OCI-LY7 (cell line): ENCODE data around the gene TFF2. TPM values are rescaled to one million over a fixed set of nuclear protein-coding genes. Genes with fewer than 3 reads are reported as not detected.

ENCODE experiments used
- BruUV-seq: library from RNA; stranded (reverse); fragments of 400-500 nt; replicated peaks from 2 replicates; lab custom pipeline; 2021; lab: Mats Ljungman, UMichigan
- CTCF ChIA-PET: fragments of 300-600 bp; sonication (Branson Sonifier 250); formaldehyde crosslinking; loops from one replicate; lab custom pipeline; 2022; ENCODE audit warnings: antibody characterized with exemption; ENCODE audit not compliant: unreplicated experiment; lab: Charles Lee
- POLR2A ChIA-PET: fragments of 300-600 bp; sonication (Branson Sonifier 250); formaldehyde crosslinking; loops from one replicate; lab custom pipeline; 2022; ENCODE audit warnings: antibody characterized with exemption; lab: Charles Lee
- DNase-seq: peaks from one replicate; pipeline ENCODE4 v3.0.0-alpha.2; 2015; ENCODE audit warnings: low spot score
- H2AFZ ChIP-seq: fragments of 200-600 bp; sonication (generic), shearing (Covaris generic); 2 replicates; pipeline ENCODE4 v1.6.1; 2014; ENCODE audit warnings: mild to moderate bottlenecking, antibody characterized with exemption, low read length, moderate library complexity
- H3K27ac ChIP-seq: fragments of 200-600 bp; sonication (generic); 2 replicates; pipeline ENCODE4 v1.5.1; 2014; ENCODE audit warnings: mixed run types, low read depth, mild to moderate bottlenecking, moderate library complexity, low read length, inconsistent platforms; ENCODE audit not compliant: poor library complexity, severe bottlenecking
- H3K36me3 ChIP-seq: fragments of 200-600 bp; sonication (generic); 2 replicates; pipeline ENCODE4 v1.6.1; 2014; ENCODE audit warnings: mild to moderate bottlenecking, antibody characterized with exemption, low read length, moderate library complexity, mixed read lengths; ENCODE audit not compliant: insufficient read depth
- H3K4me1 ChIP-seq: fragments of 200-600 bp; sonication (generic); 2 replicates; pipeline ENCODE4 v1.5.1; 2014; ENCODE audit warnings: mild to moderate bottlenecking, low read length; ENCODE audit not compliant: insufficient read depth, poor library complexity, severe bottlenecking
- H3K4me2 ChIP-seq: fragments of 200-600 bp; sonication (generic); 2 replicates; pipeline ENCODE4 v1.6.1; 2014; ENCODE audit warnings: mild to moderate bottlenecking, low read length
- H3K4me3 ChIP-seq: fragments of 200-600 bp; sonication (generic); 2 replicates; pipeline ENCODE4 v1.5.1; 2014; ENCODE audit warnings: mild to moderate bottlenecking, low read depth, low read length; ENCODE audit not compliant: poor library complexity, severe bottlenecking
- H3K79me2 ChIP-seq: fragments of 200-600 bp; sonication (generic); 2 replicates; pipeline ENCODE4 v1.6.1; 2016; ENCODE audit warnings: low read depth, mild to moderate bottlenecking, low read length, moderate library complexity, mixed read lengths; ENCODE audit not compliant: insufficient read depth
- H3K9me2 ChIP-seq: fragments of 200-600 bp; sonication (generic); 2 replicates; pipeline ENCODE4 v1.6.1; 2016; ENCODE audit warnings: mild to moderate bottlenecking, low read length, mixed read lengths; ENCODE audit not compliant: insufficient read depth
- H3K9me3 ChIP-seq: fragments of 200-600 bp; sonication (generic); 2 replicates; pipeline ENCODE4 v1.6.1; 2014; ENCODE audit warnings: mild to moderate bottlenecking, mixed run types, low read length, mixed read lengths
- H4K20me1 ChIP-seq: fragments of 200-600 bp; sonication (generic); 2 replicates; pipeline ENCODE4 v1.6.1; 2014; ENCODE audit warnings: mild to moderate bottlenecking, antibody characterized with exemption, low read length, moderate library complexity, mixed read lengths; ENCODE audit not compliant: insufficient read depth
- EZH2phosphoT487 ChIP-seq: fragments of 200-600 bp; sonication (generic); IDR thresholded peaks from 2 replicates; pipeline ENCODE4 v1.6.1; 2018; ENCODE audit warnings: low read depth, borderline replicate concordance, mild to moderate bottlenecking, mixed run types, antibody characterized with exemption, low read length, moderate library complexity, mixed read lengths
- intact Hi-C: fragments of 100-400 bp; cut with micrococcal nuclease; formaldehyde crosslinking; loops from one replicate; pipeline ENCODE4 v1.10.0; 2022; ENCODE audit not compliant: unreplicated experiment
- total RNA-seq, 2 experiments: library from RNA; depleted of rRNA in 1 of 2; stranded (reverse); fragments of >200 nt in 1 of 2; shearing (Covaris generic) in 1 of 2; gene quantifications; 2 replicates each; pipeline ENCODE4 v1.2.3, GENCODE V29; 2014 to 2022
- TF ChIP-seq, protein P1 (sequence below): fragments of 200-600 bp; sonication (generic); conservative IDR thresholded peaks from 2 replicates; pipeline ENCODE4 v1.5.1; 2014; ENCODE audit warnings: mild to moderate bottlenecking, antibody characterized with exemption, low read length, moderate library complexity, mixed read lengths

Gene TFF2
- total RNA-seq, 2 experiments from 2014 or later = not detected

GRCh38 chr21:42398436-42399028, 47.7 kb upstream of the TFF2 start:
- no peak overlapping the region for H3K27ac ChIP-seq
- intact Hi-C loops = no loop called here
- no peak for TF ChIP-seq EZH2phosphoT487
- TF ChIP-seq, protein P1, sequence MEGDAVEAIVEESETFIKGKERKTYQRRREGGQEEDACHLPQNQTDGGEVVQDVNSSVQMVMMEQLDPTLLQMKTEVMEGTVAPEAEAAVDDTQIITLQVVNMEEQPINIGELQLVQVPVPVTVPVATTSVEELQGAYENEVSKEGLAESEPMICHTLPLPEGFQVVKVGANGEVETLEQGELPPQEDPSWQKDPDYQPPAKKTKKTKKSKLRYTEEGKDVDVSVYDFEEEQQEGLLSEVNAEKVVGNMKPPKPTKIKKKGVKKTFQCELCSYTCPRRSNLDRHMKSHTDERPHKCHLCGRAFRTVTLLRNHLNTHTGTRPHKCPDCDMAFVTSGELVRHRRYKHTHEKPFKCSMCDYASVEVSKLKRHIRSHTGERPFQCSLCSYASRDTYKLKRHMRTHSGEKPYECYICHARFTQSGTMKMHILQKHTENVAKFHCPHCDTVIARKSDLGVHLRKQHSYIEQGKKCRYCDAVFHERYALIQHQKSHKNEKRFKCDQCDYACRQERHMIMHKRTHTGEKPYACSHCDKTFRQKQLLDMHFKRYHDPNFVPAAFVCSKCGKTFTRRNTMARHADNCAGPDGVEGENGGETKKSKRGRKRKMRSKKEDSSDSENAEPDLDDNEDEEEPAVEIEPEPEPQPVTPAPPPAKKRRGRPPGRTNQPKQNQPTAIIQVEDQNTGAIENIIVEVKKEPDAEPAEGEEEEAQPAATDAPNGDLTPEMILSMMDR = no peak
- peaks cover 2% of the 10 kb centered on the region for H3K4me1 ChIP-seq
- H4K20me1 ChIP-seq = no peaks in the 10 kb centered on the region
- no peaks in the 10 kb centered on the region for H3K9me2 ChIP-seq
- H3K4me3 ChIP-seq = no peak overlapping the region
- ChIA-PET CTCF (interaction anchor here (0.6 kb wide), 1 partner anchor 410 kb away, joined by 3 read pairs; no protein-coding TSS in a partner anchor), POLR2A (interaction anchor here (1.2 kb wide), 1 partner anchor 36 kb away, joined by 3 read pairs; no protein-coding TSS in a partner anchor)
- DNase-seq = no peak
- H2AFZ ChIP-seq = no peak overlapping the region
- H3K9me3 ChIP-seq = peaks cover 9% of the 10 kb centered on the region; the same call in 1 of the 2 replicates
- no peaks in the 10 kb centered on the region for H3K79me2 ChIP-seq
- no peaks in the 10 kb centered on the region for H3K36me3 ChIP-seq
- BruUV-seq = no TSS peak
- no peak overlapping the region for H3K4me2 ChIP-seq

DNA sequence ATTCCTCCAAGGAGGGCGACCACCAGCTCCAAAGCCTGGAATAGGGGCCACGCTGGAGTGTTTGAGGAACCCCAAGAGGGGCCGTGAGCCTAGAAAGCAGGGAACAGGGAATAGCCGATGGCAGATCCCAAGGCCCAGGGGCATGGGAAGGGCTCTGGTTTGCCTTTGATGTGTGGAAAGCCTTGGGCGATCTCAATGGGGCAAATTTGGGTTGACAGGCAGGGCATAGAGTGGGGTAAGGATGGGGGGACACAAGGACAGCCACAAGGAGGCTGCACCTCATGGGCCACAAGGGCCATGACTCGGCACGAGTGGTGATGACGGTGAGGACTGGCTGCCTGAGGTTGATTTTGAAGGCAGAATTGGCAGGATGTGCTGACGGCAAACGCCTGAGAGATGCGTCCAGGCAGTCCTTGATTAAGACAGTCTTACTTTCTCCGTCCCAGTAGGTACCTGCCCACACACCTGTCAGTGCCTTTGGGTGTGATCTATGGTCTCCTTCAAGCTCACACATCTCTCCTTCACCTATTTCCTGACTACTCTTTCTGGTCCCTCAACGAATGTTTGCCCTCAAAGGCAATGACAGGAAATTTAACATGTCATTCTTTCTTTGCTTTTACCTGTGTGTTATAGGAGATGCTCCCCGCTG, 47.1 kb upstream of the TFF2 start:
- Histone ChIP-seq H3K36me3 (no peaks in the 10 kb centered on the region), H3K9me3 (peaks cover 9% of the 10 kb centered on the region; the same call in 1 of the 2 replicates), H3K4me2 (no peak overlapping the region), H3K9me2 (no peaks in the 10 kb centered on the region), H2AFZ (no peak overlapping the region), H3K27ac (no peak overlapping the region), H3K4me1 (peaks cover 8% of the 10 kb centered on the region), H4K20me1 (no peaks in the 10 kb centered on the region), H3K4me3 (no peak overlapping the region), H3K79me2 (no peaks in the 10 kb centered on the region)
- ChIA-PET CTCF (interaction anchor here (0.6 kb wide), 1 partner anchor 411 kb away, joined by 3 read pairs; no protein-coding TSS in a partner anchor), POLR2A (no interaction called here)
- no TSS peak for BruUV-seq
- no peak for TF ChIP-seq EZH2phosphoT487
- TF ChIP-seq, protein P1 = no peak
- DNase-seq = no peak
- intact Hi-C loops = no loop called here
